Measurements from ENCODE around the gene KRT9. TPM values are rescaled to one million over a fixed set of nuclear protein-coding genes. Genes with fewer than 3 reads are reported as not detected.
A peak's percentile ranks its signal among the peaks of the same experiment; 100 is the strongest.

The KRT9 gene
- total and polyA plus RNA-seq, 9 of the 15 experiments (the other 6 are each of a cell fraction or from before 2014, with no cell fraction given), result 0.03 TPM; not detected in 8

- TF ChIP-seq, protein P1, sequence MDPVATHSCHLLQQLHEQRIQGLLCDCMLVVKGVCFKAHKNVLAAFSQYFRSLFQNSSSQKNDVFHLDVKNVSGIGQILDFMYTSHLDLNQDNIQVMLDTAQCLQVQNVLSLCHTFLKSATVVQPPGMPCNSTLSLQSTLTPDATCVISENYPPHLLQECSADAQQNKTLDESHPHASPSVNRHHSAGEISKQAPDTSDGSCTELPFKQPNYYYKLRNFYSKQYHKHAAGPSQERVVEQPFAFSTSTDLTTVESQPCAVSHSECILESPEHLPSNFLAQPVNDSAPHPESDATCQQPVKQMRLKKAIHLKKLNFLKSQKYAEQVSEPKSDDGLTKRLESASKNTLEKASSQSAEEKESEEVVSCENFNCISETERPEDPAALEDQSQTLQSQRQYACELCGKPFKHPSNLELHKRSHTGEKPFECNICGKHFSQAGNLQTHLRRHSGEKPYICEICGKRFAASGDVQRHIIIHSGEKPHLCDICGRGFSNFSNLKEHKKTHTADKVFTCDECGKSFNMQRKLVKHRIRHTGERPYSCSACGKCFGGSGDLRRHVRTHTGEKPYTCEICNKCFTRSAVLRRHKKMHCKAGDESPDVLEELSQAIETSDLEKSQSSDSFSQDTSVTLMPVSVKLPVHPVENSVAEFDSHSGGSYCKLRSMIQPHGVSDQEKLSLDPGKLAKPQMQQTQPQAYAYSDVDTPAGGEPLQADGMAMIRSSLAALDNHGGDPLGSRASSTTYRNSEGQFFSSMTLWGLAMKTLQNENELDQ (CRISPR knock-in tag; IDR thresholded peaks at IDR 0.05; ENCODE audit: borderline replicate concordance), result no peak
These were observed 33.9 kb downstream of the KRT9 start (continued) for GRCh38 chr17:41537990-41538389.

DNA sequence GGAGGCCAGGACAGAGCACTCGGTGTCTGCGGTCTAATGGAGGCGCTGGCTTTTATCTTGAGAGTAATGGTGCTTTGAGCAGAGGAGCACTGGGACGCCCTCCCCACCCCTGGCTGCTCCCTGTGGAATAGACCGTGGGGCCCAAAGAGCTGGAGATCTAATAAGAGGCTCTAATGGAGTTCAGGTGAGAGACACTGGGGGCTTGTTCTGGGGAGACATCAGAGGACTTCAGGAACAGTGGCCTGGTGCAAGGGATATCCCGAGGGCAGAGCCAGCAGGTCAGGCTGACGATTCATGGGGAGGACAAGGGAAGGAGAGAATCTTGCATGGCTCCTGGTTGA lies 34.3 kb downstream of the KRT9 start:
- peak overlapping the region; percentile 13; the same call in 1 of the 2 replicates for H3K4me2 ChIP-seq (ENCODE audit: insufficient read depth, low read length)
- WGBS (ENCODE audit: insufficient coverage, low coverage, missing lambda C conversion rate), result 39% methylated on average over 7 of the region's 7 CpGs
- peak overlapping the region; percentile 77; the same call in 1 of the 2 replicates for H2AFZ ChIP-seq (ENCODE audit: low read depth, low read length)
- intact Hi-C loops (cut with micrococcal nuclease), result no loop called here
- in situ Hi-C loops (cut with MboI), result no loop called here
- H4K20me1 ChIP-seq (replicated peaks; ENCODE audit: control insufficient read depth, insufficient read depth, low read length), result no peaks in the 10 kb centered on the region
- POLR2A ChIA-PET, result interaction anchor here (1.0 to 1.6 kb wide), 2 partner anchors 10 kb away, joined by 5 to 6 read pairs; partner anchors contain the start of gene KRT19
- H3K9me3 ChIP-seq (replicated peaks; ENCODE audit: control insufficient read depth, insufficient read depth, low read depth, low read length), result no peaks in the 10 kb centered on the region
- BruUV-seq (replicated peaks), result no TSS peak
- H3K9ac ChIP-seq (ENCODE audit: insufficient read depth in 1 of 2, low read depth in 2 of 2, low read length in 2 of 2), result peak overlapping the region in 1 of 2 experiments; percentile 77; a peak in 1 of 4 replicates
- H3K79me2 ChIP-seq (ENCODE audit: control insufficient read depth, insufficient read depth, low read length), result no peaks in the 10 kb centered on the region
- H3K36me3 ChIP-seq (ENCODE audit: control insufficient read depth, insufficient read depth, low read length), result no peaks in the 10 kb centered on the region
- FAIRE-seq, result no peak
- CTCF ChIA-PET (ENCODE audit: low intra/inter-chr PET ratio), result no interaction called here
- no peak for DNase-seq (ENCODE audit: extremely low read depth in 1 of 4, low spot score in 3 of 4)
- no peaks in the 10 kb centered on the region for H3K27me3 ChIP-seq (ENCODE audit: control insufficient read depth in 2 of 2, insufficient read depth in 2 of 2, low read length in 2 of 2)
- TF ChIP-seq ZNF707 (CRISPR knock-in tag; conservative IDR thresholded peaks at IDR 0.05) (no peak), IRF1 (CRISPR knock-in tag; IDR thresholded peaks at IDR 0.05; ENCODE audit: borderline replicate concordance) (no peak), MBD1 (CRISPR knock-in tag; IDR thresholded peaks at IDR 0.05) (no peak), KDM5B (IDR thresholded peaks at IDR 0.05; ENCODE audit: insufficient replicate concordance, low read depth, low read length) (no peak), PRMT5 (CRISPR knock-in tag; IDR thresholded peaks at IDR 0.05) (no peak), NFRKB (IDR thresholded peaks at IDR 0.05; ENCODE audit: low read depth) (no peak), FOXK2 (conservative IDR thresholded peaks at IDR 0.05 in 1 of 2, IDR thresholded peaks at IDR 0.05 in 1 of 2; ENCODE audit: low read depth in 2 of 2) (no peak), ZNF175 (CRISPR knock-in tag; IDR thresholded peaks at IDR 0.05; ENCODE audit: low read depth) (no peak), HDAC6 (IDR thresholded peaks at IDR 0.05; ENCODE audit: low read depth, low read length) (no peak), ZNF75A (CRISPR knock-in tag; IDR thresholded peaks at IDR 0.05) (no peak), TRIM24 (IDR thresholded peaks at IDR 0.05) (no peak), XRCC5 (IDR thresholded peaks at IDR 0.05; ENCODE audit: low read depth, low read length) (no peak)
- TF ChIP-seq, protein P2, sequence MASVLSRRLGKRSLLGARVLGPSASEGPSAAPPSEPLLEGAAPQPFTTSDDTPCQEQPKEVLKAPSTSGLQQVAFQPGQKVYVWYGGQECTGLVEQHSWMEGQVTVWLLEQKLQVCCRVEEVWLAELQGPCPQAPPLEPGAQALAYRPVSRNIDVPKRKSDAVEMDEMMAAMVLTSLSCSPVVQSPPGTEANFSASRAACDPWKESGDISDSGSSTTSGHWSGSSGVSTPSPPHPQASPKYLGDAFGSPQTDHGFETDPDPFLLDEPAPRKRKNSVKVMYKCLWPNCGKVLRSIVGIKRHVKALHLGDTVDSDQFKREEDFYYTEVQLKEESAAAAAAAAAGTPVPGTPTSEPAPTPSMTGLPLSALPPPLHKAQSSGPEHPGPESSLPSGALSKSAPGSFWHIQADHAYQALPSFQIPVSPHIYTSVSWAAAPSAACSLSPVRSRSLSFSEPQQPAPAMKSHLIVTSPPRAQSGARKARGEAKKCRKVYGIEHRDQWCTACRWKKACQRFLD (CRISPR knock-in tag; IDR thresholded peaks at IDR 0.05), result no peak
- no peak overlapping the region for H3K4me3 ChIP-seq
- ATAC-seq, result peak; percentile 61
- H3K4me1 ChIP-seq (replicated peaks in 1 of 2; ENCODE audit: control insufficient read depth in 2 of 2, insufficient read depth in 2 of 2, low read length in 2 of 2), result peaks cover 21 to 22% of the 10 kb centered on the region in 2 experiments
- H3K9me1 ChIP-seq (ENCODE audit: control insufficient read depth, insufficient read depth, low read length), result no peaks in the 10 kb centered on the region
- H3K27ac ChIP-seq (ENCODE audit: extremely low read depth, low read depth, low read length), result no peak overlapping the region
